LNCaP clone FGC (cell line): ENCODE measurements around the gene CFAP73.
A peak's percentile ranks its signal among the peaks of the same experiment; 100 is the strongest.

Experiments
- DNase-seq: peaks from one replicate; pipeline ENCODE4 v3.0.0-alpha.2; 2011; ENCODE audit warnings: low read depth
- H3K4me3 ChIP-seq: 2 replicates; pipeline ENCODE4 v1.5.1; 2011; ENCODE audit warnings: mild to moderate bottlenecking, low read depth, low read length, control low read depth
- TF ChIP-seq, protein P1 (sequence below): IDR thresholded peaks from 2 replicates; pipeline ENCODE4 v1.5.1; 2012; ENCODE audit warnings: mild to moderate bottlenecking; ENCODE audit not compliant: control insufficient read depth, insufficient read depth; ENCODE audit errors: extremely low read depth

CFAP73 gene

DNA sequence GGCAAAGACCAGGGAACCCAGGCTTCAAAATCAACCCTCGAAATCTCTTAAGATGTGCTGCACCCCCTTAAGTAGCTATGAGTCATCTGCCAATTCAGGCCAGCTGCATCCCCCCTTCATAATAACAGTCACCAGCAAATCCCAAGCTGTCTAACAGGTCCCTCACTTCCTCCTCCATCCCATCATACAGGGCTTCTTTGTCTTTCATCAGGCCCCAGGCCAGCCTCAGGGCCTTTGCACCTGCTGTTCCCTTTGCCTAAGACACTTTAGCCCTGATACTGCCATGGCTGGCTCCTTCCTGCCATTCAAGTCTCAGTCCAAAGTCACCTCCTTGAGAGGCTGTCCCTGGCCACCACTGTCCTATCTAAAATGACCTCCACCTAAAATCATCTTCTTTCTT lies 18.0 kb upstream of the CFAP73 start:
- TF ChIP-seq, protein P1, sequence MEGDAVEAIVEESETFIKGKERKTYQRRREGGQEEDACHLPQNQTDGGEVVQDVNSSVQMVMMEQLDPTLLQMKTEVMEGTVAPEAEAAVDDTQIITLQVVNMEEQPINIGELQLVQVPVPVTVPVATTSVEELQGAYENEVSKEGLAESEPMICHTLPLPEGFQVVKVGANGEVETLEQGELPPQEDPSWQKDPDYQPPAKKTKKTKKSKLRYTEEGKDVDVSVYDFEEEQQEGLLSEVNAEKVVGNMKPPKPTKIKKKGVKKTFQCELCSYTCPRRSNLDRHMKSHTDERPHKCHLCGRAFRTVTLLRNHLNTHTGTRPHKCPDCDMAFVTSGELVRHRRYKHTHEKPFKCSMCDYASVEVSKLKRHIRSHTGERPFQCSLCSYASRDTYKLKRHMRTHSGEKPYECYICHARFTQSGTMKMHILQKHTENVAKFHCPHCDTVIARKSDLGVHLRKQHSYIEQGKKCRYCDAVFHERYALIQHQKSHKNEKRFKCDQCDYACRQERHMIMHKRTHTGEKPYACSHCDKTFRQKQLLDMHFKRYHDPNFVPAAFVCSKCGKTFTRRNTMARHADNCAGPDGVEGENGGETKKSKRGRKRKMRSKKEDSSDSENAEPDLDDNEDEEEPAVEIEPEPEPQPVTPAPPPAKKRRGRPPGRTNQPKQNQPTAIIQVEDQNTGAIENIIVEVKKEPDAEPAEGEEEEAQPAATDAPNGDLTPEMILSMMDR = no peak
- H3K4me3 ChIP-seq = no peak overlapping the region
- DNase-seq = no peak

DNA sequence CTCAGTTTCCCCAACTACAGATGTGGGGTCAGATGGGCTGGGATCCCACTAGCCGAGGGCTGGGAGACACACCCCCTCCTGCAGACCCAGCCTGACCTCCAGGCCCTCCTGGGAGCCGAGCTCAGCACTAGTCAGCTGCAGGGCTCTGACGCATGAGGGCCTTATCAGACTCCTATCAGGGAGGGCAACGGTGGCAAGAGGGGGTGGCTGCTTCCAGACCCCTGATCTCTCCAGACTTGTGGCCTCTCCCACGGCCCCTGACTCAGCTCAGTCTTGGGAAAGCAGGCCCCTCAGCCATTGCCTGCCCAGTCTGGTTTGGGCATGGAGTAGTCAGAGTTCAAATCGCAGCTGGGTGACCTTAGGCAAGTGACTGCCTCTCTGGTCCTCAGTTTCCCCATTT lies 16.5 kb upstream of the CFAP73 start:
- H3K4me3 ChIP-seq = no peak overlapping the region
- TF ChIP-seq, protein P1 = no peak
- DNase-seq = no peak

DNA sequence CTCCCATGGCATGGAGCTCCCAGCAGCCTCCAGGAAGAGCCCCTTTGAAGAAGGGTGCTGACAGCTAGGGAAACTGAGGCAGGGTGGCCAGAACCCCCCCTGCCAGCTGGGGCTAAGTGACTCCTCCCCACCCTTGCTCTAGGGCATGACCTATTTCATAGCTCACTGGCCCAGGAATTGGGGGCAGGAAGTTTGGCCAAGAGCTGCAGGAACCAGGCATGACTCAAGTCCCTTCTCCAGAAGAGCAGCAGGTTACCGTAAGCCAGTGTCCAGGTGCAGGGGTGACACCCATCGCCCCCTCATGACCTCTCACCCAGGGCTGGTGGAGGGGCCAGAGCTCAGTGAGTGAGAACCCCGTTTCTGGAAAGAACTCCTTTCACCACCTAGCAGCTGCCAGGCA lies 15.9 kb upstream of the CFAP73 start:
- no peak overlapping the region for H3K4me3 ChIP-seq

DNA sequence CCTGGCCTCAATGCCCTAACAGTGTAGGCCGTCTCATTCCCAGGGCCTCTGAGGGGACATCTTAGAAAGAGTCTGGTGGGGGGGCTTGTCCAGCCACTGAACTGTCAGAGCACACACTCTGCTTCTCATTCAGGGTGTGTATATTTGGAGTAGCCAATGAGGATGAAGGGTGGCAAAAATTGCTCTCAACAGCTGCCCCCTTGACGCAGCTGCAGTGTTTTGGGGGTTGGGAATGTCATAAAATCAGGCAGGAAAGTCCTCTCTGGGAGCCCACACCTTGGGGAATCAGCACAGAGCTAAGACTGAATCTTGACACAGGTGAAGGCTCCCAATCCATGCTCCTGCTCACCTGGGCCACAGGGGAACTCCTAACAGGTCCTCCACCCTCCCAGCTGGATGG lies 15.5 kb upstream of the CFAP73 start:
- no peak for DNase-seq
- H3K4me3 ChIP-seq = no peak overlapping the region
- TF ChIP-seq, protein P1 = no peak

More for the DNA sequence above, 15.9 kb upstream of the CFAP73 start:
- TF ChIP-seq, protein P1 = no peak
- DNase-seq = no peak

DNA sequence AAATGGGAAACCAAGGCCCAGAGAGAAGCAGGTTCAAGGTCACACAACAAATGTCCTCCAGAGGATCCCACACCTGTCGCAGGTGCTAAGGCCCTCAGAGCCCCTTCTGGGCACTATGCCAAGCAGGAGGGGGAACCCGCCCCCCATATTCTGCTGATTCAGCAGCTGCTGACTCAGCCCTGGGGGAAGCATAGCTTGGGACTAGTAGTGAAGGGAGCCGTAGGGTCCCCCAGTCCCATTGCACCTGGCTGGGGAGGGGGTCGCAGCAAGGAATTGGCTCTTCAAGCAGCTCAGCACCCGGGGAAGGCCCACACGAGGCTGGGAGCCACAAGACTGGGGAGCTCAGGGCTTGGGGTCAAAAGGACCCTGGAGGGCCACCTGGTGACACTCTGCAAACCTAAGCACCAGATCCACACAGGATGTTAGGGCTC lies 15.0 kb upstream of the CFAP73 start:
- TF ChIP-seq, protein P1 = no peak
- DNase-seq = no peak
- H3K4me3 ChIP-seq = no peak overlapping the region

DNA sequence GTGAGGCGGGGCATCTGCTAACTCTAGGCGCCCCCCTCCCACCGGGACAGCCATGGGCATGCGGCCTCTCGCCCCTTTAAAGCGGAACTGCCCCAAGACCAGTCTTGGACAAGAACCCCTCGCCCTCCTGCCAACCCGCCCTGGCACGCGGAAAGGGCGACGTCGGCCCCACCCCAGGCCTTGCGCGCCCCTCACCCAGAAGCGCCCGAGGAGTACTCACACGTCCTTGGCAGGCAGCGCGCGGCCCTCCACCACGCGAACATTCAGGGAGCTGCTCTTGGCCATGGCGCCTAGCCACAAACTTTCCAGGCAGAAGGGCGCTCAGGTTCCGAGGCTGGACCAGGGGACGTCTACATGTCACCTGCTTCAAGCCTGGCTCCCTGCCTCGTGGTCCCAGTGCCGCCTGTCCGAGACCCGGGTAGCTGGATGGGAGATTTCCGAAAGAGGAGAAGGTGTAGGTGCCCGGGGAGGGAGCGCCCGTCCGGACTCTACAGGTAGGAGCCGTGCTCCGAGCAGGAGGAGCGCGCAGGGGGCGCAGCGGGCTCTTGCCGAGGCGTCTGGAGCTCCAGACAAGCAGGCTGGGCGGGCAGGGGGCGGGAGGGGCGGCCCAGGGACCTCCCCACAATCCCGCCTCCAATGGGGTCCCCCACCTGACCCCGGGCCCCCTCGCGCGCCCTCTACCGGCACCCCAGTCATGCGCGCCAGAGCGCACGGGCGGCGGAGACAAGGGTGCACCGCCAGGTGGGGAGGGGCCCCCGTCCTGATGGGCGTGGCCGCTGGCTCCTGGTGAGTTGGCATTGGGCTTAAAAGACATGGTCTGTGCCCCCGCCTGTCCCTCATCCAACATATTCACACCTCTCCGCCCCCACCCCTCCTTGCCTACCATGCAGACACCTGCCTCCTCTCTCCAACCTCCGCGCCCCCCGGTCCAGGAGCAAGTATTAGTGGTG lies 14.1 kb upstream of the CFAP73 start, which contains the start of gene RASAL1:
Gene RASAL1 (minus strand): TSS at position 584 of the 950 bp plus-strand sequence. CDS start 299 bp downstream, at position 285.
- no peak for DNase-seq
- H3K4me3 ChIP-seq = no peak within 1 kb of the TSS
- TF ChIP-seq, protein P1 = peak; percentile 59
